CD4-positive, alpha-beta T cell treated with Interleukin-12 subunit alpha and Interleukin-12 subunit beta, for 1 hour (primary cell): Measurements from ENCODE around the gene LRP1B.

Experiments
- DNase-seq: peaks from one replicate; pipeline ENCODE4 v3.0.0-alpha.2; 2020

LRP1B gene

GRCh38 chr2:141641462-141641861 lies 489.4 kb downstream of the LRP1B start:
- DNase-seq = no peak

DNA sequence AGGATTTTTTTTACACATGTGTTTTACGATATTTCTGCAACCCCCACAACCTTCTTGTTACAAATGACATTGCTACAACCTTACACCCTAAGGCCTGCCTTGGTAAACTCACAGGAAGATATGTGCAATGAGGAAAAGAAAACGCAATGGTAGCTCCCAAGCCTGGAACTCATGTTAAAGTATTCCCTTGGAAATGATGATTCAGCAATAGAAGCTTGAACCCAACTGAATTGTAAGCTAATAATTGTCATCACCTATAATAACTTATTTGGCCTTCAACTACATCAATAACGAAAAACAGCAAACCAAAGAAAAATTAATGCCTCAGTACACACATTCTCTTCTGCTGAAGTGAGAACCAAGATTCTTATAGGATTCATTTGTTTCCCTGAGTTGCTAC lies 491.0 kb downstream of the LRP1B start:
- no peak for DNase-seq

DNA sequence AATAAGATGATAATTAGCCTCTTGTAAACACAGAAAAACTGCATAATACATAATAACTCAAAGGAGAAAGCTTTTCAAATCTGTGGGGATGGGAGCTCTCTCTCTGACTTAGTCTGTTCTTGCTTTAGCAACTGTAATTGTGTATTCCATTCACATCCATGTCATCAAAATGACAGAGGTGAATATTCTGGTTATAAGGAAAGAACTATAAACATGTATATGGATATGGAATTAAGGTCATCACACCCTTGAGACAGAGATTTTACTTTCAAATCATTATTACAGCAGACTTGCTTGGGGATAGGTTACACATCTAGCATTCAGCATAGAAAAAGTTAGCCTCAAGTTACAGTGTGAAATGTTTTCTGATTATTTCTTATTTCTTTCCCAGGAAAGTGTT lies 497.7 kb downstream of the LRP1B start:
- DNase-seq = no peak

DNA sequence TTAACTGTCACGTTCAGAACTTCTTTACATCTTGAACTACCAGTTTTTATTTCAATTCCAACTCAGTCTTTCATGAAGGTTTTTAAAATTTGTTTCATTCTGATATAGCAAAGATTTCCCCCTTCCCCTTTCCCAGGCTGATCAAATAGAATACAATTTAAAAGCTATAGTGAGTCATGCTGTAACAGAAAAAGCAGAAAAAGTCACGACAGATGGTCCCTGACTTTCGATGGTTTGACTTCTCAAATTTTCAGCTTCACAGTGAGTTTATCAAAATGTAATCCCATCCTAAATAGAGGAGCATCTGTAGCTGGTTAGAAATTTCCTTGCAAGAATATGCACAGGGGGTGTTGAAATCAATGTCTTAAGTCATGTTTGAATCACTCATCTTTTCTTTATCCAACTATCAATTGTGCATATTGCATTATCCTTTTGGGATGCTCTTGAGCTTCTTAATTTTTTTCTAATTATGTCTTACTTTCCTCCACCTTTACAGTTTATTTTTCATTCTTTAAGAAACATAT lies 500.3 kb downstream of the LRP1B start:
- DNase-seq = no peak

DNA sequence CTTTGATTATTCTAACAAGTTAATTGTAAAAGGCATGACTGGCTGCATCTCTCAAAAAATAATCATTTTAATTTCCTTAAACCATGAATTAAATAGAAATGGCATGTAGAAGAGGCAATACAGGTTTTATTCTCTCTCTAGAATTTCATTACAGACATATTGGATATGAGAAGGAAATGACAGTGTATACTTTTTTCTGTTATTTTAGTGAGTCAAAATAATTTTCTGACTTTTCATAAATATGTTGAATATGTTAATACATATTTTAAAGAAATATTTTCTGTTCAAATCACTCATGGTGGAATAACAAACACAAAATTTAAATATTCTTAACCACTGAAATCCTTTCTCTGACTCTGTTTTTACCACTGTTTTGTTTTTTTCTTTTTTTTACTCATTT lies 510.4 kb downstream of the LRP1B start:
- DNase-seq = no peak

DNA sequence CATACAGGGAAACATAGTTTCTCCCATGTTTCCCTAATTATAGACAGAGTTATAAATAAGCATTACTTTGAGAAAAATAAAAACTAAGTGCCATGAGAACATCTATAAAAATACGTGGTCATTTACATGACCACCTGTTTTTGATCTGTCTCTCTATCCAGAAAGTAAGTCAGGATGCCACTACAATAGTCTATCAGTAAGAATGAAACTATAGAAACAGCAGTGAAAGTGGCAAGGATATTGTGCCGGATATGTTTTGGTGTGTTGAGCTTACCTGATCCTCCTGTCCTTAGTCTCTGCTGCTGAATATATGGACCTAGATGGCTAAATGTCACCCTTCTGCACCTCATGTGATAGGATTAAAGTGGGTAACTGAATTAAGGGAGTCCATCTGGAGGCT lies 512.4 kb downstream of the LRP1B start:
- no peak for DNase-seq

- no peak for DNase-seq
Observed at GRCh38 chr2:141611981-141612380, 518.8 kb downstream of the LRP1B start.

DNA sequence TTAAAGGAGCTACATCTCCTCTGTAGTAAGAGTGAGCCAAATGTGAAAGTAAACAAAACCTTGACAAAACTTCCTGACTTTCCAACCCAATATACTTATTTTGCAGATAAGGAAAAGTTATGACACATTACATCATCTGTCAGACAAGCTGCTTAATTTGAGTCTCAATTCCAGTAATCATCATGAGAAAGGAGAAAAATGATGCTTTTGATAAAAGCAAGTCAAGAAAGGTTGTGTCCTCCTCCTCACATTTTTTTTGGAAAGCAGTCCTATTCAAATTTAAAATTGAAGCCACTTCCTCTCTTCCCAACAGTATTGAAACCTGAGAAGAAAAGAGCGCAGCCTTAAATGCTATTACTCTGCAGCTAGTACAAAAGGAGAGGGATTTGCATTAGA lies 519.6 kb downstream of the LRP1B start:
- no peak for DNase-seq

GRCh38 chr2:141610564-141611175 lies 520.1 kb downstream of the LRP1B start:
- no peak for DNase-seq

DNA sequence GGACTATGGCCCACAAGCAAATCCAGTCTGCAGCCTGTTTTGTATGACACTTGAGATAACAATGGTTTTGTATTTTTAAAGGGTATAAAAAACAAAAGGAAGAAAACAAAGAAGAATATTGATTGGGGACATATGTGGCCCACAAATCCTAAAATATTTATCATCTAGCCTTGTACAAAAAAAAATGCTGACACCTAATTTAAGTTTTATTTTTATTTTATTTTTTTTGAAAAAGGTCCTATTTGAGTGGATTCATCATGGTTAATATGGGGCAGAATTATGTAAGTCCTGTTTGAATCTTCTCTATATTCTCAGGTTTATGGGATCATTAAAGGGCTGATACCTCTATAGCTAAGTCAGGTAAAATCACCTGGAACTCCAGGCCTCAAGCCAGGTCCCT lies 525.7 kb downstream of the LRP1B start:
- DNase-seq = no peak

DNA sequence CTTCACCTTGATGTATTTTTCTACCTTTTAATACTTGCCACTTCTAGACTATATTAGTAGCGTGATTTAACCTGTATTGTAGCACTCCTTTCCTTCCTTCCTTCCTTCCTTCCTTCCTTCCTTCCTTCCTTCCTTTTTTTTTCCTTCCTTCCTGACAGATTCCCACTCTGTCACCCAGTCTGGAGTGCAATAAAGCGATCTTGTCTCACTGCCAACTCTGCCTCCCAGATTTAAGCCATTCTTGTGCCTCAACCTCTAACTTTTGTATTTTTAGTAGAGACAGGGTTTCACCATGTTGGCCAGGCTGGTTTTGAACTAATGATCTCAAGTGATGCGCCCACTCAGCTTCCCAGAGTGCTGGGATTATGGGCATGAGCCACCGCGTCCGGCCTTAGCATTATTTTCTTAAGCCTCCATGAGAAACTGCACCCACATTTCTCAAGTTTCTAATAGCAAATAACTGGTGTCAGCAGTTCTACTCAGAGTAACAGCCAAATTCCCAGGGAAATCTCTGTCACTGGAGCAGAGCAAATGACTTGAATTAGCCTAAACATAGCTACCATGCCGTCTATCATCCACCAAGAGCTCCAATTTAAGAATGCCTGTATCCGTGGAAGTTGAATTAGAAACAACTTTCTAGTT lies 529.2 kb downstream of the LRP1B start:
- DNase-seq = no peak

DNA sequence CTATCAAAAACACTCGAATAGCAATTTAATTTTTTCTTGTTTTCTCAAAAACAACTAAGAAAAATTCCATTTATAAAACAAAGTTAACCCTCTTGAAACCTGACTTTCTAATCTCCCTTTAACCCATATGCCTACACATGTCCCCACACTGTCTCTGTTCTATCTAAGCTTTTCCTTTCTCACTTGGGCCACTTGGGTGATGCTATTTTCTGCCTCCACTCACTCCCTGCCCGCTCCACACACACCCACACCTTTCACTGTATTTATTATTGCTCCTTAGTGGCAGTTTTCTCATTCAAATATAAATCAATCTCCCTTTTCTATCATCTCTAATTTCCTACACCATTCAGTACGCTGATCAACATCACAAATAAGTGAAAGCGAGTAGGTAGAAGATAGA lies 531.1 kb downstream of the LRP1B start:
- no peak for DNase-seq

DNA sequence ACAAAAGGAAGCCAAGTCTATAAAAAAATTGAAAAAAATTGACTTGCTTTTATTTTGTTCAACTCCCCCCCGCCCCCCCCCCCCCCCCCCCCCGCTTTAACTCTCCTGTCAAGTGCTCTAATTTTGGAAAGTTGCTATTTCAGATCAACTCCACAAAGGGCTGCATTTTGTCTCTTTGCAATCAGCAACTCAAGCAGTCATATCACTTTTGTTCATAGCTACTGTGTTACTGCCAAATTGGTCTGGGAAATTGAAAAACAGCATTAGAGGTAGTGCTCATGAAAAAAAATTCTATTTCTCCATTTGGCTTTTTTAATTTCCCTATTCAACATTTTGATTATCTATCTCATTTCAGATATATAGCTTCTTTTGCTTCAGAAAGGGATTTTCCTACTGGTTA lies 531.8 kb downstream of the LRP1B start:
- no peak for DNase-seq

GRCh38 chr2:141595316-141595920 lies 535.4 kb downstream of the LRP1B start:
- no peak for DNase-seq

- DNase-seq = no peak
Observed at GRCh38 chr2:141591787-141592186, 539.0 kb downstream of the LRP1B start.

DNA sequence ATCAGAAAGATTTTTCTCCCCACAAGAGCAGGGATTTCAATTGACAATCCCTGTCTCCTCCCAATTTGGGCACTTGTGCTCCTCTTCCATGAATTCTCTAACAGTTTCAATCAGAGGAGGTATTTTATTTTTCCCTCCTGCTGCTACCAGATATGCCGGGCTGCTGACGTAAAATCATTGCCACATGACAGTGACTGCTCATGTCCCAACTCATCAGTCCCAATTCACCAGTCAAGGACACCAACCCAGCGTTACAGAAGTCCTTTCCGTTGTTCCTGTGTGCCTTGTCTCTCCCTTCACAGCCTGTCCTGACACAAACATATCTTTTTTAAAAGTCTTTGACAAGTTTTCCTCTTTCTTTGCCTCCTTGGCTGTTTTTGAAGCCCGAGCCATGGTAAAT lies 540.2 kb downstream of the LRP1B start:
- DNase-seq = no peak

- no peak for DNase-seq
Observed at GRCh38 chr2:141589314-141589713, 541.5 kb downstream of the LRP1B start.

DNA sequence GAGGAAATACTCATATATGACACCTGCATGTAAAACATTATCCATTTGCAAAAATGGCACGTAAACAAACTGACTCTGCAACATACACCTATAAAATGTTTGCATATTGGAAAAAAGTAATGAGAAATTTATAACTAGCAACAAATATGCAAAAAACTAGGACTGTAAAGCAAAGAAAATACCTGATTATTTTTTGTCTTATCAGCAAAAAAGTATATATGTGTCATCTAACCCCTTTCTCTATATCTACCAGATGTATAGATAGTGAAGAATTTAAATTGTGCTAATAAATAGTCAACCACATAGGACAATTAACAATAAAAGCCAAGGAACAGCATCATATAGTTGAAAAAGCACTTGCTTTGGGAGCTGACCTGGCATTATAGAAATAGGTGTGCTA lies 543.8 kb downstream of the LRP1B start:
- no peak for DNase-seq

GRCh38 chr2:141582213-141582612 lies 548.6 kb downstream of the LRP1B start:
- no peak for DNase-seq

DNA sequence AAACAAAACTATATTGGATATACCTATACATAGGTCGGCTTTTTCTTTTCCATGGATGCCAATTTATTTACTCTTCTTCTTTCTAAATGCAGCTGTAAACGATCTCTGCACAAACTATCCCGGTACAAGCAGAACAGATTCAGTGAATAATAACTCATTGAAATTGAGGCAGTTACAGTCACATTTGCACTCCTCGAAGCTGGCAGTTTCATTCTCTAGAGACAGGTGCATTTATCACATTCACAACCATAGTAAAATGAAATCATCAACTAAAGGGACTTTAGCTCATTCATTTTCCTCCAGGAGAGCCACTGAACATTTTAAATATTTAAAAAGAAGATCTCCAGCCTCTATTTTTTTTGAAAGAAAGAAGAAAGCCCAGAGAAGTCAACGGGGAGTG lies 551.7 kb downstream of the LRP1B start:
- no peak for DNase-seq

DNA sequence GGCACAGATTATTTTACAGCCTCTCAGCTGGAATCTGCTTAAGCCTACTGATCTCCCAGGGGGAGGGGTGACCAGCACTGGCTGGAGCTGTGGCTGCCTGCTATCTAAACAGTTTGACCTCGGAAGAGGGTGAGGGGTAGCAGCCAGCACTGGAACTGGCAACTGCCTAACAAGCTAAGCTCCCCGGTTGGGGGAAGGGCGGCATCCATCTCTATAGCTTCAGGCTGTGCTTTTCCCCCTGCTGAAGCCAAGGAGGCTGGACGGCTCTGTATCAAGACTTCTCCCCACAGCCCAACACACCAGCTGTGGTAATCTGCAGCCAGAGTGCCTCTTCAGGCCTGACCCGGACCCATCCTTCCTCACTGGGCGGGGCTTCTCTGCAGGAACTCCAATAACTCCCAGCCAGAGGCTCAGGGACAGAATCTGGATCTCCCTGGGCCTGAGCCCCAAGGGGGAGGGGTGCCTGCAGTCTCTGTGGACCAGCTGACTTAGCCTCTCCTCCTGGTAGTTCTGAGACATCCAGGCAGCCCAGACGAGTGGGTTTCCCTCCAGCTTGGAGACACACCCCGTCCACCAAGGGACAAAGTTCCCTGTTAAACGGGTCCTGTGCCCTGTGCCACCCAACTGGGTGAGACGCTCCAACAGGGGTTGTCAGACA lies 560.2 kb downstream of the LRP1B start:
- DNase-seq = no peak

DNA sequence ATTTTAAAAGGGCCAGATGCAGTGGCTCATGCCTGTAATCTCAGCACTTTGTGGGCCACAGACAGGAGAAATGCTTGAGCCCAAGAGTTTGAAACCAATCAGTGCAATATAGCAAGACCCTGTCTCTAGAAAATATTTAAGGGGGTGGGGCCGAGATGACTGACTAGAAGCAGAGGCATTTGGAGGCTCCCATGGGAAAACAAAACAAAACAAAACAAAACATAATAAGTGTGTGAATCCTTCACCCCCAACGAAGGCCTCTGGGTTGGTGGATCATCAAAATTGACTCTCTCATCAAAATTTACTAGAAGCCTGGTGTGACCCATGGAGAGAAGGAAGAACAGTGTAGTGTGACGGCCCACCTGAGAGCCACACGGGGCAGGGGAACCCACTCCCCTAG lies 560.9 kb downstream of the LRP1B start:
- DNase-seq = no peak

GRCh38 chr2:141565597-141565996 lies 565.2 kb downstream of the LRP1B start:
- DNase-seq = no peak

DNA sequence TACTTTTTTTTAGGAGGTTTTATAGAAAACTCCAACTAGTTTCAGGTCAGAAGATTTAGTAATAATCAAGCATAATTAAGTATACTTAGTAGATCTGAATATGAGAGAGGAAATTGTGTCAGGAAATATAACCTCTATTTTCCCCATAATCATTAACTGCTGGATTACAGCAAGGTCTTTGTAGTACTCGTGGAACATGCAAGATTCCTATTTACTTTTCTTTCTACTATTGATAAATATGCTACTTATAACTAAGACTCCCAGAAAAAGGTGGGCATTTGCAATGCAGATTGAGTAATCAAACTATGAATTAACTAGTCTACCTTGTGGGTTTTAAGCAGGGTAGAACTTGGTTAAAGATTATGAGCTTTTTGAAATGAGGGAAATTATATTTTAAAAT lies 570.1 kb downstream of the LRP1B start:
- DNase-seq = no peak
